ENCODE measurements around the gene MLC1. TPM values are rescaled to one million over a fixed set of nuclear protein-coding genes. Genes with fewer than 3 reads are reported as not detected.

The MLC1 gene
- total RNA-seq, 4 donors from 2014 or later: 0.49 to 3.4 (median 0.70) TPM

- Histone ChIP-seq H3K4me3 (peak overlapping the region; percentile 37), H3K4me1 (peaks cover 34% of the 10 kb centered on the region), H3K36me3 (no peaks in the 10 kb centered on the region), H3K27me3 (peaks cover 71% of the 10 kb centered on the region), H3K9me3 (no peaks in the 10 kb centered on the region), H3K27ac (no peak overlapping the region)
- 6% methylated on average over 18 of the region's 61 CpGs for WGBS
- TF ChIP-seq CTCF (IDR thresholded peaks at IDR 0.05): no peak
- no peak for TF ChIP-seq POLR2A (IDR thresholded peaks at IDR 0.05)
- TF ChIP-seq EP300 (IDR thresholded peaks at IDR 0.05): no peak
- no peak for TF ChIP-seq POLR2AphosphoS5 (IDR thresholded peaks at IDR 0.05)
- no peak for DNase-seq (ENCODE audit: low spot score in 2 of 2)
Measured at GRCh38 chr22:50010676-50011446, 74.4 kb downstream of the MLC1 start.

DNA sequence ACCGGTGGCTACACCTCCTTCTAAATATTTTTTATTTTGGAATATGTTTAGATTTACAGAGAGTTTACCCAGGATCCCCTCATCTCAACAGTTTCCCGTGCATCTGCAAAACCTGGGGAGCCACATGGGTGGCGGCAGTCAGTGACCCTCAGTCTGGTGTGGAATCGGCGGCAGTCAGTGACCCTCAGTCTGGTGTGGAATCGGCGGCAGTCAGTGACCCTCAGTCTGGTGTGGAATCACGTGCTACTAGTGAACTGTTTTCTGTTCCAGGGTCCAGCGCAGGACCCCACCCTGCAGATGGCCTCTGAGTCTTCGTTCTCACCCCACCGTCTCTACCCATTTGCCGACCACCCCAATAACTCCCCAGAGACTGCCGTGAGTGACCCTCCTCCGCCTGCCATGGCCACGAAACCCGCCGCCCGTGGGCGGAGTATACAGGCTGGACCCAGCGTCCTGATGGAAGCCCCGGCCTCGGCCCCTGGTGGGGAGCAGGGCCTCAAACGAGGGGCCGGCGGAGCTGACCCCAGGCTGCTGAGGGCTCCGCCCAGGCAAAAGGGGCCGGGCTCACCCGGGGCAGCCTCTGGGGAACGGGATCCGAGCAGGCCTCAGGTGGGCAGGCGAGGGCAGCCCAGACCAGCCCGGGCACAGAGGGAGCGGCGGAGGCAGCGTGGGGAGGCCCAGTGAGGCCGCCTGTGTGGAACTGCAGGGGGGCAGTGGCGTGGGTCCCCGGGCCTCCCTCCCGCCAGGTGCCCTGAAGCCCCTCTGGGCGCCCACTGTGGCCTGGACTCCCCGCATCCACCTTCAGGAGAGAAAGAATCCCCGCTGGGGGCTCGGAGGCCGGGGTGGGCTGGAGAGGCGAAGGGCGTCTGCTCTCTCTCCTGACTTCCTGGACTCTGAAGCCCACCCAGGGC lies 75.2 kb downstream of the MLC1 start:
- H3K4me1 ChIP-seq: peaks cover 29% of the 10 kb centered on the region
- 93% methylated on average over 17 of the region's 46 CpGs for WGBS
- peak in 1 of 2 donors; percentile 84 for DNase-seq (ENCODE audit: low spot score in 2 of 2)
- H3K27ac ChIP-seq: no peak overlapping the region
- H3K4me3 ChIP-seq: peak overlapping the region; percentile 37
- H3K9me3 ChIP-seq: no peaks in the 10 kb centered on the region
- H3K27me3 ChIP-seq: peaks cover 62% of the 10 kb centered on the region
- no peaks in the 10 kb centered on the region for H3K36me3 ChIP-seq
- TF ChIP-seq POLR2AphosphoS5 (IDR thresholded peaks at IDR 0.05) (no peak), CTCF (IDR thresholded peaks at IDR 0.05) (no peak), POLR2A (IDR thresholded peaks at IDR 0.05) (no peak), EP300 (IDR thresholded peaks at IDR 0.05) (no peak)

Other genes with a start within 250 kb of the MLC1 start
- gene ZBED4, start 231.6 kb downstream of the MLC1 start, total RNA-seq: 10 to 100 TPM; 11.9 to 19.4 (median 18.2) TPM
- gene ALG12, start 167.0 kb downstream of the MLC1 start, total RNA-seq: 10 to 100 TPM; 13.2 to 23.8 (median 16.8) TPM
- gene CRELD2, start 166.8 kb downstream of the MLC1 start, total RNA-seq: 10 to 100 TPM in 3 of 4 donors, 1 to 10 TPM in 1; 9.3 to 29.4 (median 21.5) TPM
- 100 to 1,000 TPM; 103 to 202 (median 143) TPM for gene PIM3, start 124.7 kb downstream of the MLC1 start, total RNA-seq
- not detected for gene IL17REL, start 72.7 kb downstream of the MLC1 start, total RNA-seq
- not detected for gene TTLL8, start 27.1 kb downstream of the MLC1 start, total RNA-seq
- gene MOV10L1, start 4.6 kb upstream of the MLC1 start, total RNA-seq: under 1 TPM in 2 of 4 donors, not detected in 2; 0.68 to 0.80 TPM
- gene PANX2, start 85.3 kb upstream of the MLC1 start, total RNA-seq: 1 to 10 TPM; 1.2 to 2.8 (median 2.2) TPM
- gene TRABD, start 100.5 kb upstream of the MLC1 start, total RNA-seq: 10 to 100 TPM; 35.7 to 78.2 (median 39.1) TPM
- gene SELENOO, start 115.6 kb upstream of the MLC1 start, total RNA-seq: 10 to 100 TPM; 27.4 to 66.1 (median 36.1) TPM
- 100 to 1,000 TPM in 1 of 4 donors, 10 to 100 TPM in 3; 43.0 to 113 (median 69.7) TPM for gene TUBGCP6, start 159.6 kb upstream of the MLC1 start, total RNA-seq
- gene HDAC10, start 165.8 kb upstream of the MLC1 start, total RNA-seq: 10 to 100 TPM; 43.1 to 93.7 (median 56.2) TPM
- gene MAPK12, start 176.3 kb upstream of the MLC1 start, total RNA-seq: 1 to 10 TPM; 1.3 to 5.7 (median 3.3) TPM
- 1 to 10 TPM; 3.8 to 5.8 (median 4.5) TPM for gene MAPK11, start 185.0 kb upstream of the MLC1 start, total RNA-seq
- 100 to 1,000 TPM; 117 to 231 (median 192) TPM for gene PLXNB2, start 222.2 kb upstream of the MLC1 start, total RNA-seq
- gene DENND6B, start 241.6 kb upstream of the MLC1 start, total RNA-seq: 1 to 10 TPM; 3.3 to 5.4 (median 3.4) TPM